CD4-positive, alpha-beta T cell (primary cell): ENCODE data around the gene ANKRD33B. TPM values are rescaled to one million over a fixed set of nuclear protein-coding genes. Genes with fewer than 3 reads are reported as not detected.
"Not testable (repeated sequence)": the region's sequence is repeated elsewhere in the genome, so short reads cannot be mapped to it uniquely, and the experiment has no call there.

Experiments
- ATAC-seq: fragments of 200-7000 bp; cut with Tn5 transposase; one replicate; pipeline ENCODE4 v1.10.0; 2022; ENCODE audit warnings: mild to moderate bottlenecking; ENCODE audit not compliant: poor library complexity
- CTCF ChIA-PET: fragments of 350-600 bp; sonication (Branson Sonifier 250); formaldehyde crosslinking; loops from one replicate; lab custom pipeline; 2021; ENCODE audit warnings: antibody characterized with exemption, inconsistent platforms; lab: Charles Lee
- POLR2A ChIA-PET: fragments of 350-600 bp; sonication (Branson Sonifier 250); formaldehyde crosslinking; loops from one replicate; lab custom pipeline; 2021; ENCODE audit warnings: antibody characterized with exemption, inconsistent platforms; lab: Charles Lee
- DNase-seq, 14 experiments: peaks; one replicate each; pipeline ENCODE4 v3.0.0-alpha.2; 2013 to 2020; ENCODE audit warnings: mixed read lengths in 2 of 14
- H3K27ac ChIP-seq, 2 donors: one replicate each; pipeline versions ENCODE4 v1.5.1 to v1.7.0; 2013; ENCODE audit warnings: low read length in 2 of 2, low read depth in 1 of 2, mild to moderate bottlenecking in 1 of 2
- H3K27me3 ChIP-seq, 2 experiments: 1 replicate in 1 of 2; 2 replicates in 1 of 2; pipeline versions ENCODE4 v1.6.1 to v1.7.0; 2013; ENCODE audit warnings: low read length in 2 of 2, control low read depth in 1 of 2, mild to moderate bottlenecking in 1 of 2, moderate library complexity in 1 of 2; ENCODE audit not compliant: insufficient read depth in 2 of 2, control insufficient read depth in 1 of 2
- H3K36me3 ChIP-seq: one replicate; pipeline ENCODE4 v1.6.1; 2013; ENCODE audit warnings: low read length, control low read depth; ENCODE audit not compliant: insufficient read depth
- H3K4me1 ChIP-seq: one replicate; pipeline ENCODE4 v1.6.1; 2013; ENCODE audit warnings: low read length, control low read depth; ENCODE audit not compliant: insufficient read depth
- H3K4me3 ChIP-seq: one replicate; pipeline ENCODE4 v1.5.1; 2013; ENCODE audit warnings: mild to moderate bottlenecking, low read length, moderate library complexity
- H3K9me3 ChIP-seq, 2 experiments: 1 replicate in 1 of 2; 2 replicates in 1 of 2; pipeline versions ENCODE4 v1.6.1 to v1.7.0; 2013; ENCODE audit warnings: low read length in 2 of 2, mild to moderate bottlenecking in 2 of 2, control low read depth in 1 of 2, moderate library complexity in 1 of 2; ENCODE audit not compliant: control insufficient read depth in 1 of 2, insufficient read depth in 1 of 2
- H3K27ac Mint-ChIP-seq: one replicate; pipeline ENCODE4 v1.8.0; 2020; ENCODE audit warnings: mixed read lengths
- H3K27me3 Mint-ChIP-seq: one replicate; pipeline ENCODE4 v1.8.0; 2021; ENCODE audit warnings: mixed read lengths
- H3K36me3 Mint-ChIP-seq: one replicate; pipeline ENCODE4 v1.8.0; 2021; ENCODE audit warnings: low read depth, mixed read lengths
- H3K4me1 Mint-ChIP-seq: one replicate; pipeline ENCODE4 v1.8.0; 2021; ENCODE audit warnings: low read depth, mixed read lengths
- H3K4me3 Mint-ChIP-seq: one replicate; pipeline ENCODE4 v1.8.0; 2020; ENCODE audit warnings: mild to moderate bottlenecking, mixed read lengths
- H3K9me3 Mint-ChIP-seq: one replicate; pipeline ENCODE4 v1.8.0; 2020; ENCODE audit warnings: mixed read lengths
- intact Hi-C, 2 experiments: fragments of 100-400 bp; cut with DNase I in 1 of 2; cut with micrococcal nuclease in 1 of 2; formaldehyde crosslinking; loops; one replicate each; pipeline versions ENCODE4 v1.15.1 to v1.9.0; 2023 to 2025; cut with DNase I, micrococcal nuclease
- total RNA-seq, 174 experiments: library from RNA in 2 of 174; stranded (reverse) in 2 of 174; gene quantifications; one replicate each; pipeline ENCODE4 v1.2.3 and lab custom pipeline; 2021 to 2026
- TF ChIP-seq, protein P1 (sequence below): fragments of 200-600 bp; IDR thresholded peaks from one replicate; pipeline ENCODE4 v1.8.0; 2022; ENCODE audit warnings: antibody characterized with exemption, mild to moderate bottlenecking

Gene ANKRD33B
- total RNA-seq, 2 experiments from 2014 or later, result 0.99 to 1.3 TPM

DNA sequence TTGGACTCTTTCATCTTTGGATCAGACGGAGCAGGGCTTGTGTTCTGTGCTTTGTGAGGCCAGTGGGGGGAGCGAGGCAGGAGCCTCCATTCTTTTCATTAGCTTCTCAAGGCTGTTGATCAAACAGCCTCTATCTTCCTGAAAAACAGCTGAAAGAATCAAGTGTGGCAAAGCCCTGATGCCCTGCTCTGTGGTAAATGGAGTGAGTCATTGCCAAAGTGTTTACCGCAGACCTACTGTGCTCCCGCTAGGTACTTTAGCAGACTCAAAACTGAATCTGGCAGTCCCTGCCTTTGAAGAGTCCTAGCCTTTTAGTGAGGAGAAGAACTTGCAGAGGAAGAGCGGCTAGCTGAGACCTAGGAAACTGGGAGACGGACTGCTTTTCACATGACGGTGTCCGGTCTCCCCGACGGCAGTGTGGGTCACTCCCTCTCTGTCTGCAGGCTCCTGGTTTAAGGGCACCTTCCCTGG lies 3.3 kb downstream of the ANKRD33B start:
- DNase-seq (no peak), ATAC-seq (no peak)
- no peaks in the 10 kb centered on the region for H3K9me3 ChIP-seq
- ChIA-PET CTCF (interaction anchor here (0.6 kb wide), 1 partner anchor 41 kb away, joined by 3 read pairs; no protein-coding TSS in a partner anchor), POLR2A (no interaction called here)
- TF ChIP-seq, protein P1, sequence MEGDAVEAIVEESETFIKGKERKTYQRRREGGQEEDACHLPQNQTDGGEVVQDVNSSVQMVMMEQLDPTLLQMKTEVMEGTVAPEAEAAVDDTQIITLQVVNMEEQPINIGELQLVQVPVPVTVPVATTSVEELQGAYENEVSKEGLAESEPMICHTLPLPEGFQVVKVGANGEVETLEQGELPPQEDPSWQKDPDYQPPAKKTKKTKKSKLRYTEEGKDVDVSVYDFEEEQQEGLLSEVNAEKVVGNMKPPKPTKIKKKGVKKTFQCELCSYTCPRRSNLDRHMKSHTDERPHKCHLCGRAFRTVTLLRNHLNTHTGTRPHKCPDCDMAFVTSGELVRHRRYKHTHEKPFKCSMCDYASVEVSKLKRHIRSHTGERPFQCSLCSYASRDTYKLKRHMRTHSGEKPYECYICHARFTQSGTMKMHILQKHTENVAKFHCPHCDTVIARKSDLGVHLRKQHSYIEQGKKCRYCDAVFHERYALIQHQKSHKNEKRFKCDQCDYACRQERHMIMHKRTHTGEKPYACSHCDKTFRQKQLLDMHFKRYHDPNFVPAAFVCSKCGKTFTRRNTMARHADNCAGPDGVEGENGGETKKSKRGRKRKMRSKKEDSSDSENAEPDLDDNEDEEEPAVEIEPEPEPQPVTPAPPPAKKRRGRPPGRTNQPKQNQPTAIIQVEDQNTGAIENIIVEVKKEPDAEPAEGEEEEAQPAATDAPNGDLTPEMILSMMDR, result no peak
- intact Hi-C loops, result loop anchor here in 1 of 2 experiments (5.0 kb wide), 1 partner anchor 215 kb away; the partner anchor contains the start of gene MARCHF6
- no peak overlapping the region for H3K4me3 ChIP-seq
- Mint-ChIP-seq H3K27ac (peak overlapping the region; percentile 37), H3K27me3 (peaks cover 5% of the 10 kb centered on the region), H3K4me3 (peak overlapping the region; percentile 80), H3K9me3 (no peaks in the 10 kb centered on the region), H3K36me3 (no peaks in the 10 kb centered on the region), H3K4me1 (peaks cover 13% of the 10 kb centered on the region)
- no peak overlapping the region for H3K27ac ChIP-seq
- peaks cover 0 to 11% of the 10 kb centered on the region in 2 experiments for H3K27me3 ChIP-seq
- H3K4me1 ChIP-seq, result peaks cover 40% of the 10 kb centered on the region
- H3K36me3 ChIP-seq, result no peaks in the 10 kb centered on the region

DNA sequence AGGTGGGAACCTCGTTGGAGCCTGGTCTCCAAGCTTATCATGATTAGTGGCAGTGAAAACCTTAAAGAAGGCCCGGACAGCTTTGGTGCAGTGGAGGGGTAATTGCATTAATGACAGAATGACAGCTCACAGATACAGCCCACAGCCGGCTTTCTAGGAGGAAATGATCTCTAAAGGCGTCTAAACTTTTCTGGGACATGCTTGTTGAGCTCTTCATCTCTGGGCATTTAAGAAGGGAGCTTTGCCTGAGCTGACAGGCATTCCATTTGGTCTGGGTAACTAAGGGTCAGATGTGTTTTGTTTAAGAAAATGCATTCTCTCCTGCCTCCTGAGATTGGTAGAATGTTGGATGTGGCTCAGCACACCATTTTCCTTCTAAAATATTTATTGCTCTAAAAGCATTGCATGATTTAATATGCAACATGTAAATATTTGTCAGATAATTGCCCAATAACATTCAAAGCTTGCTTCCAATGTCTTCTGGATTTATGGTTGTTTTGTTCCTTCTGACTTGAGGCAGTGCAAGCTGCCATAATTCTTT lies 4.0 kb downstream of the ANKRD33B start:
- ChIA-PET POLR2A (no interaction called here), CTCF (no interaction called here)
- H3K27me3 ChIP-seq, result peaks cover 0 to 11% of the 10 kb centered on the region in 2 experiments
- DNase-seq (no peak), ATAC-seq (no peak)
- no peaks in the 10 kb centered on the region for H3K36me3 Mint-ChIP-seq
- no peak overlapping the region for H3K27ac ChIP-seq
- peak overlapping the region; percentile 1 for H3K4me3 Mint-ChIP-seq
- no peaks in the 10 kb centered on the region for H3K9me3 ChIP-seq
- no peak overlapping the region for H3K4me3 ChIP-seq
- peaks cover 13% of the 10 kb centered on the region for H3K4me1 Mint-ChIP-seq
- H3K4me1 ChIP-seq, result peaks cover 35% of the 10 kb centered on the region
- no peaks in the 10 kb centered on the region for H3K9me3 Mint-ChIP-seq
- H3K27ac Mint-ChIP-seq, result no peak overlapping the region
- intact Hi-C loops, result loop anchor here in 1 of 2 experiments (5.0 kb wide), 1 partner anchor 216 kb away; the partner anchor contains the start of gene MARCHF6
- H3K27me3 Mint-ChIP-seq, result peaks cover 5% of the 10 kb centered on the region
- TF ChIP-seq, protein P1, result no peak
- no peaks in the 10 kb centered on the region for H3K36me3 ChIP-seq

DNA sequence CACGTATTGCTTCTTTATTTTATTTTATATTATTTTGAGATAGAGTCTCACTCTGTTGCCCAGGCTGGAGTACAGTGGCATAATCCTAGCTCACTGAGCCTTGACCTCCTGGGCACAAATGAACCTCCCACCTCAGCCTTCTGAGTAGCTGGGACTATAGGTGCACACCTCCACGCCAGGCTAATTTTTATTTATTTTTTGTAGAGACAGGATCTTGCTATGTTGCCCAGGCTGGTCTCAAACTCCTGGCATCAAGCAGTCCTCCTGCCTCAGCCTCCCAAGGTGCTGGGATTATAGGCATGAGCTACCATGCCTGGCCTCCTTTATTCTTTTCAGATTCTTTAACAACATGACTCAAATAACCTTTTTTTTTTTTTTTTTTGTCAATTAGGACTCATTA lies 6.7 kb downstream of the ANKRD33B start:
- H3K36me3 ChIP-seq, DNase-seq, intact Hi-C loops, H3K4me1 Mint-ChIP-seq, H3K4me3 ChIP-seq, H3K27ac Mint-ChIP-seq, H3K27me3 Mint-ChIP-seq, H3K9me3 Mint-ChIP-seq, CTCF ChIA-PET, H3K9me3 ChIP-seq, H3K36me3 Mint-ChIP-seq, H3K4me3 Mint-ChIP-seq, H3K27ac ChIP-seq, POLR2A ChIA-PET, H3K27me3 ChIP-seq, ATAC-seq: not testable (repeated sequence)
- H3K4me1 ChIP-seq, result peaks cover 16% of the 10 kb centered on the region

DNA sequence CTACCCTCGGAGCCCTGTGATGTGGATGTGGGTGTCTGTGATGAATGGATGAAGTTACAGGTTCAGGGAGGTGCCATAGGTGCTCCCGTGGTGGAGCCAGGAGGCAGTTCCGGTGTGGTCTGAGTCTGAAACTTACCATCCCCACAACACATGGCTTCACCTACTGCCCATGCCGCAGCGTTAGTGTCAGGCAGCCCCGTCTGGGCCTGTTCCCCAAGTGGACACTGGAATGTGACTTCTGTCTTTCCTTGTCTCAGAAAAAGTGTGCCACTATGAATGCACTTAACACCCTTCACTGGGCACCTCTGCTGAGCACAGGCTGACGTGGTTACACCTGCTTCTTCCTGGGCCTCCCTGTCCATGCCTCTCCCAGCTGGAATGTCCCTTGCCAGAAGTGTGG lies 8.6 kb downstream of the ANKRD33B start:
- no peak overlapping the region for H3K4me3 Mint-ChIP-seq
- Histone ChIP-seq H3K4me3 (no peak overlapping the region), H3K27ac (no peak overlapping the region), H3K27me3 (no peaks in the 10 kb centered on the region), H3K4me1 (no peaks in the 10 kb centered on the region), H3K36me3 (no peaks in the 10 kb centered on the region), H3K9me3 (no peaks in the 10 kb centered on the region)
- H3K4me1 Mint-ChIP-seq, result no peaks in the 10 kb centered on the region
- H3K9me3 Mint-ChIP-seq, result no peaks in the 10 kb centered on the region
- ChIA-PET POLR2A (no interaction called here), CTCF (no interaction called here)
- no peaks in the 10 kb centered on the region for H3K36me3 Mint-ChIP-seq
- no peaks in the 10 kb centered on the region for H3K27me3 Mint-ChIP-seq
- intact Hi-C loops, result no loop called here
- H3K27ac Mint-ChIP-seq, result no peak overlapping the region
- TF ChIP-seq, protein P1, result no peak
- ATAC-seq (no peak), DNase-seq (no peak)
